ENCODE data around the gene SYNM.

Gene SYNM

GRCh38 chr15:99164119-99164518 lies 59.2 kb downstream of the SYNM start:
- H3K9me2 ChIP-seq (replicated peaks; ENCODE audit: control insufficient read depth, low read length): no peaks in the 10 kb centered on the region
- no peak overlapping the region for H3K4me2 ChIP-seq (ENCODE audit: low read length)
- H3K9me3 ChIP-seq (ENCODE audit: control insufficient read depth, insufficient read depth, low read length): no peaks in the 10 kb centered on the region
- no peak overlapping the region for H3K27ac ChIP-seq (ENCODE audit: low read depth, low read length)
- peaks cover 11% of the 10 kb centered on the region; the same call in 1 of the 2 replicates for H3K4me1 ChIP-seq (ENCODE audit: control insufficient read depth, low read length)
- no peaks in the 10 kb centered on the region for H3F3A ChIP-seq (ENCODE audit: control insufficient read depth, insufficient read depth)
- H3K79me2 ChIP-seq (ENCODE audit: control insufficient read depth, low read length): no peaks in the 10 kb centered on the region
- H3K36me3 ChIP-seq (ENCODE audit: control insufficient read depth, low read length): no peaks in the 10 kb centered on the region
- H3K27me3 ChIP-seq (ENCODE audit: control insufficient read depth, low read length): no peaks in the 10 kb centered on the region
- no peak overlapping the region for H3K4me3 ChIP-seq (ENCODE audit: low read length)
- no peaks in the 10 kb centered on the region for H4K20me1 ChIP-seq (ENCODE audit: control insufficient read depth, insufficient read depth, low read depth, low read length)
- TF ChIP-seq CTCF (IDR thresholded peaks at IDR 0.05; ENCODE audit: low read depth, low read length, poor library complexity, severe bottlenecking) (no peak), EZH2phosphoT487 (IDR thresholded peaks at IDR 0.05; ENCODE audit: borderline replicate concordance, low read length) (no peak)

- H3K4me3 ChIP-seq (ENCODE audit: low read length): no peak overlapping the region
- no peak overlapping the region for H3K4me2 ChIP-seq (ENCODE audit: low read length)
- no peaks in the 10 kb centered on the region for H3K36me3 ChIP-seq (ENCODE audit: control insufficient read depth, low read length)
- H3K9me2 ChIP-seq (replicated peaks; ENCODE audit: control insufficient read depth, low read length): no peaks in the 10 kb centered on the region
- no peaks in the 10 kb centered on the region for H3K79me2 ChIP-seq (ENCODE audit: control insufficient read depth, low read length)
- no peak overlapping the region for H3K27ac ChIP-seq (ENCODE audit: low read depth, low read length)
- no peaks in the 10 kb centered on the region for H3K27me3 ChIP-seq (ENCODE audit: control insufficient read depth, low read length)
- TF ChIP-seq EZH2phosphoT487 (IDR thresholded peaks at IDR 0.05; ENCODE audit: borderline replicate concordance, low read length) (no peak), CTCF (IDR thresholded peaks at IDR 0.05; ENCODE audit: low read depth, low read length, poor library complexity, severe bottlenecking) (no peak)
- H3F3A ChIP-seq (ENCODE audit: control insufficient read depth, insufficient read depth): no peaks in the 10 kb centered on the region
- H4K20me1 ChIP-seq (ENCODE audit: control insufficient read depth, insufficient read depth, low read depth, low read length): no peaks in the 10 kb centered on the region
- H3K4me1 ChIP-seq (ENCODE audit: control insufficient read depth, low read length): peaks cover 12% of the 10 kb centered on the region; the same call in 1 of the 2 replicates
- H3K9me3 ChIP-seq (ENCODE audit: control insufficient read depth, insufficient read depth, low read length): no peaks in the 10 kb centered on the region
Measured at GRCh38 chr15:99165020-99165790, 60.3 kb downstream of the SYNM start.

GRCh38 chr15:99165956-99166689 lies 61.2 kb downstream of the SYNM start:
- H3K27ac ChIP-seq (ENCODE audit: low read depth, low read length): no peak overlapping the region
- H3K4me2 ChIP-seq (ENCODE audit: low read length): no peak overlapping the region

More at GRCh38 chr15:99165956-99166689, 61.2 kb downstream of the SYNM start:
- no peaks in the 10 kb centered on the region for H3K9me3 ChIP-seq (ENCODE audit: control insufficient read depth, insufficient read depth, low read length)
- H3K4me3 ChIP-seq (ENCODE audit: low read length): no peak overlapping the region
- H3F3A ChIP-seq (ENCODE audit: control insufficient read depth, insufficient read depth): no peaks in the 10 kb centered on the region
- no peaks in the 10 kb centered on the region for H3K79me2 ChIP-seq (ENCODE audit: control insufficient read depth, low read length)
- no peaks in the 10 kb centered on the region for H4K20me1 ChIP-seq (ENCODE audit: control insufficient read depth, insufficient read depth, low read depth, low read length)
- no peak for TF ChIP-seq EZH2phosphoT487 (IDR thresholded peaks at IDR 0.05; ENCODE audit: borderline replicate concordance, low read length)
- no peak for TF ChIP-seq CTCF (IDR thresholded peaks at IDR 0.05; ENCODE audit: low read depth, low read length, poor library complexity, severe bottlenecking)
- no peaks in the 10 kb centered on the region for H3K9me2 ChIP-seq (replicated peaks; ENCODE audit: control insufficient read depth, low read length)
- peaks cover 12% of the 10 kb centered on the region; the same call in 1 of the 2 replicates for H3K4me1 ChIP-seq (ENCODE audit: control insufficient read depth, low read length)
- no peaks in the 10 kb centered on the region for H3K36me3 ChIP-seq (ENCODE audit: control insufficient read depth, low read length)
- H3K27me3 ChIP-seq (ENCODE audit: control insufficient read depth, low read length): no peaks in the 10 kb centered on the region
